ENCODE results near the gene TADA2B.

DNA sequence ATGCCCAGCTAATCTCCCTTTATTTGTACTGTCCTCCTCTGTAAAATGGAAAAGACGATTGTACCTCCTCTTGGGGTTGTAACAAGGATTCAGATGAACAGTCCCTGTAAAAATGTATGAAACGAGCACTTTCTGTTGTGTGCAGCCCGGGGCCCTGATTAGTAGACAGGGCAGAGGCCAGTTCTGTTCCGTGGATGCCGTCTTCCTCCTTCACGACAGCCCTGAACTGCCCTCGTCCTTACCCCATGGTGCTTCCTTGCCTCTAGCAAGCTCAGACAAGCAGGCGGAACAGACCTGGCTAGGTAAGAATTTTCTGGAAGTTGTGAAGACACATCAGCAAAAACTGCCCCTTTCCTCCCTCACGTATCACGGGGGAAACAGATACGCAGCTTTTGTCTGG is 22.3 kb upstream of the TADA2B start:
- TF ChIP-seq, protein P1, sequence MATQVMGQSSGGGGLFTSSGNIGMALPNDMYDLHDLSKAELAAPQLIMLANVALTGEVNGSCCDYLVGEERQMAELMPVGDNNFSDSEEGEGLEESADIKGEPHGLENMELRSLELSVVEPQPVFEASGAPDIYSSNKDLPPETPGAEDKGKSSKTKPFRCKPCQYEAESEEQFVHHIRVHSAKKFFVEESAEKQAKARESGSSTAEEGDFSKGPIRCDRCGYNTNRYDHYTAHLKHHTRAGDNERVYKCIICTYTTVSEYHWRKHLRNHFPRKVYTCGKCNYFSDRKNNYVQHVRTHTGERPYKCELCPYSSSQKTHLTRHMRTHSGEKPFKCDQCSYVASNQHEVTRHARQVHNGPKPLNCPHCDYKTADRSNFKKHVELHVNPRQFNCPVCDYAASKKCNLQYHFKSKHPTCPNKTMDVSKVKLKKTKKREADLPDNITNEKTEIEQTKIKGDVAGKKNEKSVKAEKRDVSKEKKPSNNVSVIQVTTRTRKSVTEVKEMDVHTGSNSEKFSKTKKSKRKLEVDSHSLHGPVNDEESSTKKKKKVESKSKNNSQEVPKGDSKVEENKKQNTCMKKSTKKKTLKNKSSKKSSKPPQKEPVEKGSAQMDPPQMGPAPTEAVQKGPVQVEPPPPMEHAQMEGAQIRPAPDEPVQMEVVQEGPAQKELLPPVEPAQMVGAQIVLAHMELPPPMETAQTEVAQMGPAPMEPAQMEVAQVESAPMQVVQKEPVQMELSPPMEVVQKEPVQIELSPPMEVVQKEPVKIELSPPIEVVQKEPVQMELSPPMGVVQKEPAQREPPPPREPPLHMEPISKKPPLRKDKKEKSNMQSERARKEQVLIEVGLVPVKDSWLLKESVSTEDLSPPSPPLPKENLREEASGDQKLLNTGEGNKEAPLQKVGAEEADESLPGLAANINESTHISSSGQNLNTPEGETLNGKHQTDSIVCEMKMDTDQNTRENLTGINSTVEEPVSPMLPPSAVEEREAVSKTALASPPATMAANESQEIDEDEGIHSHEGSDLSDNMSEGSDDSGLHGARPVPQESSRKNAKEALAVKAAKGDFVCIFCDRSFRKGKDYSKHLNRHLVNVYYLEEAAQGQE (IDR thresholded peaks at IDR 0.05): no peak
- TF ChIP-seq, protein P2, sequence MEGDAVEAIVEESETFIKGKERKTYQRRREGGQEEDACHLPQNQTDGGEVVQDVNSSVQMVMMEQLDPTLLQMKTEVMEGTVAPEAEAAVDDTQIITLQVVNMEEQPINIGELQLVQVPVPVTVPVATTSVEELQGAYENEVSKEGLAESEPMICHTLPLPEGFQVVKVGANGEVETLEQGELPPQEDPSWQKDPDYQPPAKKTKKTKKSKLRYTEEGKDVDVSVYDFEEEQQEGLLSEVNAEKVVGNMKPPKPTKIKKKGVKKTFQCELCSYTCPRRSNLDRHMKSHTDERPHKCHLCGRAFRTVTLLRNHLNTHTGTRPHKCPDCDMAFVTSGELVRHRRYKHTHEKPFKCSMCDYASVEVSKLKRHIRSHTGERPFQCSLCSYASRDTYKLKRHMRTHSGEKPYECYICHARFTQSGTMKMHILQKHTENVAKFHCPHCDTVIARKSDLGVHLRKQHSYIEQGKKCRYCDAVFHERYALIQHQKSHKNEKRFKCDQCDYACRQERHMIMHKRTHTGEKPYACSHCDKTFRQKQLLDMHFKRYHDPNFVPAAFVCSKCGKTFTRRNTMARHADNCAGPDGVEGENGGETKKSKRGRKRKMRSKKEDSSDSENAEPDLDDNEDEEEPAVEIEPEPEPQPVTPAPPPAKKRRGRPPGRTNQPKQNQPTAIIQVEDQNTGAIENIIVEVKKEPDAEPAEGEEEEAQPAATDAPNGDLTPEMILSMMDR (IDR thresholded peaks at IDR 0.05; ENCODE audit: low read depth, low read length, missing input control): no peak
- TF ChIP-seq, protein P3, sequence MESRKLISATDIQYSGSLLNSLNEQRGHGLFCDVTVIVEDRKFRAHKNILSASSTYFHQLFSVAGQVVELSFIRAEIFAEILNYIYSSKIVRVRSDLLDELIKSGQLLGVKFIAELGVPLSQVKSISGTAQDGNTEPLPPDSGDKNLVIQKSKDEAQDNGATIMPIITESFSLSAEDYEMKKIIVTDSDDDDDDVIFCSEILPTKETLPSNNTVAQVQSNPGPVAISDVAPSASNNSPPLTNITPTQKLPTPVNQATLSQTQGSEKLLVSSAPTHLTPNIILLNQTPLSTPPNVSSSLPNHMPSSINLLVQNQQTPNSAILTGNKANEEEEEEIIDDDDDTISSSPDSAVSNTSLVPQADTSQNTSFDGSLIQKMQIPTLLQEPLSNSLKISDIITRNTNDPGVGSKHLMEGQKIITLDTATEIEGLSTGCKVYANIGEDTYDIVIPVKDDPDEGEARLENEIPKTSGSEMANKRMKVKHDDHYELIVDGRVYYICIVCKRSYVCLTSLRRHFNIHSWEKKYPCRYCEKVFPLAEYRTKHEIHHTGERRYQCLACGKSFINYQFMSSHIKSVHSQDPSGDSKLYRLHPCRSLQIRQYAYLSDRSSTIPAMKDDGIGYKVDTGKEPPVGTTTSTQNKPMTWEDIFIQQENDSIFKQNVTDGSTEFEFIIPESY (IDR thresholded peaks at IDR 0.05): no peak
- TF ChIP-seq SP1 (IDR thresholded peaks at IDR 0.05) (no peak), RAD21 (IDR thresholded peaks at IDR 0.05) (no peak), YY1 (IDR thresholded peaks at IDR 0.05) (no peak), RXRA (IDR thresholded peaks at IDR 0.05) (no peak), TAF1 (conservative IDR thresholded peaks at IDR 0.05) (no peak)
- TF ChIP-seq, protein P4, sequence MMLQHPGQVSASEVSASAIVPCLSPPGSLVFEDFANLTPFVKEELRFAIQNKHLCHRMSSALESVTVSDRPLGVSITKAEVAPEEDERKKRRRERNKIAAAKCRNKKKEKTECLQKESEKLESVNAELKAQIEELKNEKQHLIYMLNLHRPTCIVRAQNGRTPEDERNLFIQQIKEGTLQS (IDR thresholded peaks at IDR 0.05): no peak
